NCI-H128 (cell line): ENCODE results near the gene ARL8A.

Experiments
- DNase-seq: peaks from one replicate; lab custom pipeline; 2025; ENCODE audit not compliant: unreplicated experiment; lab: John Stamatoyannopoulos, UW

The ARL8A gene

DNA sequence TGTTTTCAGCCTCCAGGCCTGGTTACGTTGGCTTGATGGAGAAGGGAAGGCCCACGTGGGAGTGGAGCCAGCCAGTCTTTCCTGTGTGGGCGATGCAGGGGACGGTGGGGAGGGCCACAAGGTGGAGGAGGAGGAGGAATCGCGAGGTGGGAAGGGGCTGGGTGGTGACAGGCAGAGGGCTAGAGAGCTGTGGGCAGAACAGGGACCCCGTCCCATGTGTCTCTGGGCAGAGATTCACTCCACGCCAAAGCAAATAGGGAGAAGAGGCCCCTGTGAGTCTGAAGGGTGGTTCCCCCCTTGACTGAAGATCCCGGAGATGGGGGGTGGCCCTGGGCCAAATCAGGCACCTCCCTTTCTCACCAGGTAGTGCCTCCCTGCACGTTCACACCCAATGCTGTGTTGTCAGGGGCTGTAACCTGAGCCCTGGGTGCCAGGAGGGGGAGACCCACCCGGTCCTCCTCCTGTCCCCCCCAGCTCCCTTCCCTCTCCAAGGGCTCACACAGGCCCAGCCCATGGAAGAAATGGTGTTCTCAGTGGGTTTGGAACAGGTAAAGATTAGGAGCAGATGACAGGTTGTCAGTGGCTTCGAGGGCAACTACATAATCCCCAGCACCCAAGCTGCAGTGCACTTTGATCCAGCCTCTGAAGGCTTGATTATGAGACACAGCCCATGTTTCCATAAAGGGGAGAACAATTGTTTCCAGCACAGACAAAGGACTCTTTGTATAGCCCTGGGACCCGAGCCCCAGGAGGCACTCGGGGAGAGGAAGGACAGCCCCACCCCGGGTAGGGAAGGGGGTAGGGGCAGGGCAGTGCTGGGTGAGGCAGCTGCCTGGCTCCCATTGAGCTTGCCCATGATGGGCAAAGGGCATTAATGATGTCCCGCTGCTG is 59.5 kb downstream of the ARL8A start:
- DNase-seq = peak; percentile 90
